GM10266 (cell line): ENCODE results near the gene SUN1.

Source experiments
- DNase-seq: peaks from one replicate; pipeline ENCODE4 v3.0.0; 2012; ENCODE audit errors: extremely low spot score
- CTCF ChIP-seq: IDR thresholded peaks from 2 replicates; pipeline ENCODE4 v1.5.1; 2012; ENCODE audit warnings: mild to moderate bottlenecking, low read depth; ENCODE audit not compliant: control insufficient read depth, insufficient read depth; ENCODE audit errors: missing control alignments

Gene SUN1

GRCh38 chr7:894927-895450 is 62.7 kb downstream of the SUN1 start:
- DNase-seq: no peak
- TF ChIP-seq CTCF: no peak

- DNase-seq: no peak
- no peak for TF ChIP-seq CTCF
Measured at GRCh38 chr7:895451-896052, 63.3 kb downstream of the SUN1 start.

- DNase-seq: no peak
- TF ChIP-seq CTCF: no peak
Measured at GRCh38 chr7:896346-897075, 64.2 kb downstream of the SUN1 start.

- DNase-seq: no peak
- no peak for TF ChIP-seq CTCF
Measured at GRCh38 chr7:897086-897485, 64.8 kb downstream of the SUN1 start.

- DNase-seq: no peak
- no peak for TF ChIP-seq CTCF
Measured at GRCh38 chr7:897771-898376, 65.6 kb downstream of the SUN1 start.

GRCh38 chr7:898460-898854 is 66.2 kb downstream of the SUN1 start:
- TF ChIP-seq CTCF: no peak
- no peak for DNase-seq
